HCT116 (cell line): ENCODE measurements around the gene SLC25A13. TPM values are rescaled to one million over a fixed set of nuclear protein-coding genes. Genes with fewer than 3 reads are reported as not detected.

Experiments used
- ATAC-seq: fragments of 200-7000 bp; cut with Tn5 transposase; 2 replicates; pipeline ENCODE4 v1.9.1; 2020; ENCODE audit warnings: mild to moderate bottlenecking, moderate library complexity
- BruUV-seq: library from RNA; stranded (reverse); fragments of 400-500 nt; replicated peaks from 2 replicates; lab custom pipeline; 2021; lab: Mats Ljungman, UMichigan
- CTCF ChIA-PET: fragments of 300-600 bp; sonication (Branson Sonifier 250); formaldehyde crosslinking; loops from one replicate; lab custom pipeline; 2021; ENCODE audit warnings: antibody characterized with exemption; lab: Charles Lee
- POLR2A ChIA-PET: fragments of 300-600, 350-600 bp; sonication (Branson Sonifier 250); formaldehyde crosslinking; loops from one replicate; lab custom pipeline; 2021; ENCODE audit warnings: antibody characterized with exemption; lab: Charles Lee
- RAD21 ChIA-PET, 2 experiments: fragments of 300-600 bp; sonication (Branson Sonifier 250); formaldehyde crosslinking; loops; one replicate each; lab custom pipeline; 2023; ENCODE audit warnings: low total read pairs in 2 of 2; ENCODE audit not compliant: uncharacterized antibody in 2 of 2, unreplicated experiment in 2 of 2, low non-redundant PET in 1 of 2; lab: Charles Lee
- DNase-seq: peaks from one replicate; pipeline ENCODE4 v3.0.0-alpha.2; 2010; ENCODE audit warnings: low read depth, low spot score
- H2AFZ ChIP-seq: fragments of 200-600 bp; shearing (Covaris generic), sonication (generic); 2 replicates; pipeline ENCODE4 v1.6.1; 2017; ENCODE audit warnings: low read depth, mixed run types, mixed read lengths, antibody characterized with exemption, low read length; ENCODE audit not compliant: poor library complexity, severe bottlenecking
- H3K27ac ChIP-seq: 2 replicates; pipeline ENCODE4 v1.5.1; 2012; ENCODE audit warnings: low read depth, low read length
- H3K27me3 ChIP-seq: fragments of 200-600 bp; sonication (generic); 2 replicates; pipeline ENCODE4 v1.6.1; 2016; ENCODE audit warnings: mixed run types, low read length, mixed read lengths; ENCODE audit not compliant: insufficient read depth
- H3K36me3 ChIP-seq, 2 experiments: fragments of 200-500 bp in 1 of 2; fragments of 200-600 bp in 1 of 2; sonication (Bioruptor generic) in 1 of 2; sonication (generic) in 1 of 2; 2 replicates each; pipeline versions ENCODE4 v1.5.1 to v1.6.1; 2014 to 2016; ENCODE audit warnings: low read length in 2 of 2, inconsistent platforms in 1 of 2, mixed read lengths in 1 of 2, mixed run types in 1 of 2; ENCODE audit not compliant: insufficient read depth in 2 of 2, control insufficient read depth in 1 of 2
- H3K4me1 ChIP-seq, 2 experiments: fragments of 200-600 bp in 1 of 2; sonication (generic) in 1 of 2; 2 replicates each; pipeline versions ENCODE4 v1.5.1 to v1.6.1; 2012 to 2017; ENCODE audit warnings: low read length in 2 of 2, inconsistent platforms in 1 of 2, mild to moderate bottlenecking in 1 of 2, mixed read lengths in 1 of 2, mixed run types in 1 of 2, moderate library complexity in 1 of 2; ENCODE audit not compliant: insufficient read depth in 2 of 2, control insufficient read depth in 1 of 2
- H3K4me2 ChIP-seq: fragments of 200-600 bp; sonication (generic); 2 replicates; pipeline ENCODE4 v1.6.1; 2017; ENCODE audit warnings: mixed run types, low read length, mixed read lengths
- H3K4me3 ChIP-seq, 2 experiments: fragments of 200-600 bp in 1 of 2; sonication (generic) in 1 of 2; replicated peaks in 1 of 2; 2 replicates each; pipeline ENCODE4 v1.5.1; 2011 to 2016; ENCODE audit warnings: low read length in 2 of 2, control low read depth in 1 of 2, low read depth in 1 of 2, mild to moderate bottlenecking in 1 of 2, mixed read lengths in 1 of 2, mixed run types in 1 of 2
- H3K79me2 ChIP-seq: fragments of 200-600 bp; sonication (generic); 2 replicates; pipeline ENCODE4 v1.6.1; 2017; ENCODE audit warnings: mild to moderate bottlenecking, mixed run types, low read length, moderate library complexity, mixed read lengths; ENCODE audit not compliant: insufficient read depth
- H3K9ac ChIP-seq: fragments of 200-600 bp; sonication (generic); 2 replicates; pipeline ENCODE4 v1.6.1; 2016; ENCODE audit warnings: low read length, mixed read lengths
- H3K9me2 ChIP-seq: fragments of 200-600 bp; sonication (generic), shearing (Covaris generic); 2 replicates; pipeline ENCODE4 v1.6.1; 2017; ENCODE audit warnings: mixed run types, mild to moderate bottlenecking, moderate library complexity; ENCODE audit not compliant: insufficient read depth
- H3K9me3 ChIP-seq, 2 experiments: fragments of 200-500 bp in 1 of 2; fragments of 200-600 bp in 1 of 2; sonication (Bioruptor generic) in 1 of 2; sonication (generic) in 1 of 2; 2 replicates each; pipeline ENCODE4 v1.6.1; 2014 to 2017; ENCODE audit warnings: low read length in 2 of 2, mixed read lengths in 2 of 2, inconsistent platforms in 1 of 2, low read depth in 1 of 2, mild to moderate bottlenecking in 1 of 2, mixed run types in 1 of 2, moderate library complexity in 1 of 2; ENCODE audit not compliant: control insufficient read depth in 1 of 2, insufficient read depth in 1 of 2
- H4K20me1 ChIP-seq: fragments of 200-600 bp; sonication (generic), shearing (Covaris generic); 2 replicates; pipeline ENCODE4 v1.6.1; 2017; ENCODE audit warnings: mixed run types, mild to moderate bottlenecking, moderate library complexity; ENCODE audit not compliant: insufficient read depth
- ATF3 ChIP-seq: IDR thresholded peaks from 2 replicates; pipeline ENCODE4 v1.6.1; 2012
- CBX3 ChIP-seq: IDR thresholded peaks from 2 replicates; pipeline ENCODE4 v1.6.1; 2012; ENCODE audit warnings: low read depth
- CEBPB ChIP-seq: IDR thresholded peaks from 2 replicates; pipeline ENCODE4 v1.6.1; 2012; ENCODE audit warnings: low read depth
- CTCF ChIP-seq, 3 experiments: fragments of 200-600 bp in 1 of 3; sonication (generic) in 1 of 3; IDR thresholded peaks in 2 of 3; conservative IDR thresholded peaks in 1 of 3; 2 replicates each; pipeline ENCODE4 v1.5.1; 2012 to 2017; ENCODE audit warnings: low read depth in 2 of 3, low read length in 2 of 3, antibody characterized with exemption in 1 of 3, borderline replicate concordance in 1 of 3, control low read depth in 1 of 3, mild to moderate bottlenecking in 1 of 3, mixed read lengths in 1 of 3, mixed run types in 1 of 3, moderate library complexity in 1 of 3; ENCODE audit not compliant: insufficient read depth in 1 of 3
- EGR1 ChIP-seq: IDR thresholded peaks from 2 replicates; pipeline ENCODE4 v1.6.1; 2012; ENCODE audit warnings: low read depth
- EZH2phosphoT487 ChIP-seq: fragments of 200-600 bp; IDR thresholded peaks from 2 replicates; pipeline ENCODE4 v1.6.1; 2018; ENCODE audit warnings: antibody characterized with exemption, borderline replicate concordance
- MAX ChIP-seq: IDR thresholded peaks from 2 replicates; pipeline ENCODE4 v1.6.1; 2012
- POLR2AphosphoS5 ChIP-seq: IDR thresholded peaks from 2 replicates; pipeline ENCODE4 v1.6.1; 2011; ENCODE audit warnings: mild to moderate bottlenecking, low read depth, low read length, moderate library complexity
- RAD21 ChIP-seq: IDR thresholded peaks from 2 replicates; pipeline ENCODE4 v1.6.1; 2012; ENCODE audit warnings: low read depth, mild to moderate bottlenecking
- REST ChIP-seq: IDR thresholded peaks from 2 replicates; pipeline ENCODE4 v1.6.1; 2012; ENCODE audit warnings: low read depth
- SRF ChIP-seq: IDR thresholded peaks from 2 replicates; pipeline ENCODE4 v1.6.1; 2012; ENCODE audit warnings: low read depth
- TCF7L2 ChIP-seq: IDR thresholded peaks from 2 replicates; pipeline ENCODE4 v1.7.0; 2011; ENCODE audit warnings: borderline replicate concordance, inconsistent platforms; ENCODE audit not compliant: insufficient read depth, insufficient read length; ENCODE audit errors: extremely low read depth
- ZBTB33 ChIP-seq: IDR thresholded peaks from 2 replicates; pipeline ENCODE4 v1.6.1; 2011; ENCODE audit warnings: mild to moderate bottlenecking, low read length, moderate library complexity; ENCODE audit not compliant: insufficient replicate concordance; ENCODE audit errors: extremely low read depth
- ZFX ChIP-seq: fragments of 450-650 bp; IDR thresholded peaks from 2 replicates; pipeline ENCODE4 v1.6.1; 2017
- intact Hi-C: fragments of 100-400 bp; cut with micrococcal nuclease; formaldehyde crosslinking; loops from 2 replicates; pipeline ENCODE4 v1.10.0; 2022
- total RNA-seq: library from RNA; stranded (reverse); gene quantifications from one replicate; pipeline ENCODE4 v1.2.1, GENCODE V29; 2021; ENCODE audit not compliant: unreplicated experiment

Gene SLC25A13
- total RNA-seq, 1 experiment from 2014 or later = 19.3 TPM

- Histone ChIP-seq H3K79me2 (peaks cover 11% of the 10 kb centered on the region), H3K4me3 (no peak overlapping the region), H3K9me2 (no peaks in the 10 kb centered on the region), H3K36me3 (no peaks in the 10 kb centered on the region), H3K27me3 (no peaks in the 10 kb centered on the region), H4K20me1 (0 out of 2 replicates have a peak, but pooled peaks cover under 1% of the 10 kb centered on the region), H2AFZ (no peak overlapping the region), H3K9me3 (no peaks in the 10 kb centered on the region), H3K4me2 (no peak overlapping the region), H3K4me1 (no peaks in the 10 kb centered on the region), H3K9ac (no peak overlapping the region), H3K27ac (no peak overlapping the region)
- DNase-seq (no peak), ATAC-seq (no peak)
- ChIA-PET RAD21 (no interaction called here), CTCF (no interaction called here), POLR2A (no interaction called here)
- no peak for TF ChIP-seq SRF
- no peak for TF ChIP-seq POLR2AphosphoS5
- no peak for TF ChIP-seq RAD21
- TF ChIP-seq EGR1 = no peak
- no peak for TF ChIP-seq ZFX
- no peak for TF ChIP-seq CBX3
- TF ChIP-seq ATF3 = no peak
- TF ChIP-seq CEBPB = no peak
- no peak for TF ChIP-seq ZBTB33
- TF ChIP-seq EZH2phosphoT487 = no peak
- TF ChIP-seq REST = no peak
- no peak for TF ChIP-seq MAX
- no peak for TF ChIP-seq TCF7L2
- TF ChIP-seq CTCF (IDR thresholded peaks at IDR 0.05 in 2 of 3, conservative IDR thresholded peaks at IDR 0.05 in 1 of 3; ENCODE audit: borderline replicate concordance in 1 of 3, insufficient read depth in 1 of 3, low read depth in 2 of 3, low read length in 2 of 3) = no peak
- intact Hi-C loops = no loop called here
- no TSS peak for BruUV-seq
These were observed 68.5 kb downstream of the SLC25A13 start for GRCh38 chr7:96253441-96253840.
